Measurements from ENCODE around the gene ADGRE2.

- TF ChIP-seq YY1 (IDR thresholded peaks at IDR 0.05; ENCODE audit: insufficient read depth, insufficient read length), result no peak
- TF ChIP-seq SUZ12 (IDR thresholded peaks at IDR 0.05; ENCODE audit: extremely low read depth, insufficient read depth, insufficient read length), result no peak
These were observed 31.1 kb upstream of the ADGRE2 start for GRCh38 chr19:14809272-14810057.
